ENCODE results near the gene TACC3.

DNA sequence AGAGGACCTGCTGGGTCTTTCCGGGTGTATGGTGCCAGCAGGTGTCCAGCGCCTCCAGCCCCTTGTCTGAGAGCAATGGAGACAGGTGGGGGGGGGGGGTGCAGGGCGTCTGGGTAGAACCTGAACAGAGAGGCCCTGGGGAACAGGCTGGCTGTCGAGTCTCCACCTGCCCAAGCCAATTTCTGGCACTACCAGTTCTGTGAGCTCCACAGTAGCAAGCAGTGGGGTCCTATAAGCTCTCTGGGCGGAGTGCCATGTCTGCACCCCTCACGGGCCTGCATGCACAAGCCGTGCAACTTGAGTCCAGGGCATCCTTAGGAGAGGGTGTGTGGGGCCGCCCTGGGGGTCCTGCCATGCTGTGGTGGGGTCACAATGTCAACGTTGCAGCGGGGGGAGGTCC lies 61.7 kb downstream of the TACC3 start:
- TF ChIP-seq CTCF (IDR thresholded peaks at IDR 0.05) = no peak
- no peak for TF ChIP-seq ZFX (IDR thresholded peaks at IDR 0.05; ENCODE audit: borderline replicate concordance)

All from 22Rv1 (cell line).